Mucosa of rectum (tissue), 2 donors: ENCODE results near the gene TNFAIP2.
"Not testable (repeated sequence)": the region's sequence is repeated elsewhere in the genome, so short reads cannot be mapped to it uniquely, and the experiment has no call there.

Source experiments
- H3K27ac ChIP-seq, 2 donors: one replicate each; pipeline ENCODE4 v1.7.0; 2013; ENCODE audit warnings: inconsistent platforms in 2 of 2, low read depth in 2 of 2, low read length in 2 of 2
- H3K27me3 ChIP-seq, 2 donors: one replicate each; pipeline ENCODE4 v1.7.0; 2013; ENCODE audit warnings: low read length in 2 of 2; ENCODE audit not compliant: control insufficient read depth in 2 of 2, insufficient read depth in 2 of 2
- H3K36me3 ChIP-seq, 2 donors: one replicate each; pipeline ENCODE4 v1.7.0; 2013; ENCODE audit warnings: low read length in 2 of 2; ENCODE audit not compliant: control insufficient read depth in 2 of 2, insufficient read depth in 2 of 2
- H3K4me1 ChIP-seq, 2 donors: one replicate each; pipeline ENCODE4 v1.7.0; 2013; ENCODE audit warnings: low read length in 2 of 2, mild to moderate bottlenecking in 1 of 2; ENCODE audit not compliant: control insufficient read depth in 2 of 2, insufficient read depth in 2 of 2
- H3K4me3 ChIP-seq, 2 donors: one replicate each; pipeline ENCODE4 v1.7.0; 2013; ENCODE audit warnings: low read length in 2 of 2
- H3K9ac ChIP-seq, 2 donors: one replicate each; pipeline ENCODE4 v1.7.0; 2013; ENCODE audit warnings: low read length in 2 of 2, low read depth in 1 of 2, mild to moderate bottlenecking in 1 of 2
- H3K9me3 ChIP-seq, 2 donors: one replicate each; pipeline ENCODE4 v1.7.0; 2013; ENCODE audit warnings: low read length in 2 of 2; ENCODE audit not compliant: control insufficient read depth in 2 of 2
- donor health status: healthy.
- donor health status: Normal muscosa, but diverticular disease.

TNFAIP2 gene

GRCh38 chr14:103115086-103115679, 8.1 kb upstream of the TNFAIP2 start:
- H3K36me3 ChIP-seq, H3K9me3 ChIP-seq, H3K27me3 ChIP-seq: not testable (repeated sequence)
- Histone ChIP-seq H3K9ac (peak overlapping the region in 1 of 2 donors; percentile 3), H3K4me1 (peaks cover 19 to 20% of the 10 kb centered on the region in 2 donors), H3K27ac (peak overlapping the region; percentile 57 to 63), H3K4me3 (peak overlapping the region in 1 of 2 donors; percentile 71)

- no peak overlapping the region for H3K27ac ChIP-seq
- H3K27me3 ChIP-seq: no peaks in the 10 kb centered on the region
- no peak overlapping the region for H3K9ac ChIP-seq
- no peak overlapping the region for H3K4me3 ChIP-seq
- H3K9me3 ChIP-seq: no peaks in the 10 kb centered on the region
- H3K4me1 ChIP-seq: peaks cover 18 to 22% of the 10 kb centered on the region in 2 donors
- no peaks in the 10 kb centered on the region for H3K36me3 ChIP-seq
Measured at GRCh38 chr14:103115845-103116572, 7.3 kb upstream of the TNFAIP2 start.

GRCh38 chr14:103116636-103117035, 6.6 kb upstream of the TNFAIP2 start:
- H3K9me3 ChIP-seq: no peaks in the 10 kb centered on the region
- H3K4me3 ChIP-seq: no peak overlapping the region
- H3K9ac ChIP-seq: no peak overlapping the region
- H3K27me3 ChIP-seq: no peaks in the 10 kb centered on the region
- H3K4me1 ChIP-seq: peaks cover 20% of the 10 kb centered on the region in 2 donors
- no peaks in the 10 kb centered on the region for H3K36me3 ChIP-seq
- no peak overlapping the region for H3K27ac ChIP-seq

GRCh38 chr14:103117499-103117898, 5.8 kb upstream of the TNFAIP2 start:
- not testable (repeated sequence) for H3K27ac ChIP-seq, H3K4me3 ChIP-seq, H3K27me3 ChIP-seq, H3K9me3 ChIP-seq, H3K36me3 ChIP-seq, H3K9ac ChIP-seq
- peaks cover 25% of the 10 kb centered on the region in 2 donors for H3K4me1 ChIP-seq

GRCh38 chr14:103118018-103118662, 5.1 kb upstream of the TNFAIP2 start:
- peaks cover 24 to 25% of the 10 kb centered on the region in 2 donors for H3K4me1 ChIP-seq

GRCh38 chr14:103118663-103119404, 4.4 kb upstream of the TNFAIP2 start:
- peaks cover 5 to 6% of the 10 kb centered on the region in 2 donors for H3K27me3 ChIP-seq
- no peak overlapping the region for H3K4me3 ChIP-seq
- no peak overlapping the region for H3K9ac ChIP-seq
- H3K9me3 ChIP-seq: no peaks in the 10 kb centered on the region
- peak overlapping the region; percentile 39 to 75 for H3K27ac ChIP-seq
- no peaks in the 10 kb centered on the region for H3K36me3 ChIP-seq
- peaks cover 25% of the 10 kb centered on the region in 2 donors for H3K4me1 ChIP-seq

More at GRCh38 chr14:103118018-103118662, 5.1 kb upstream of the TNFAIP2 start:
- H3K9ac ChIP-seq: peak overlapping the region in 1 of 2 donors; percentile 18
- H3K36me3 ChIP-seq: no peaks in the 10 kb centered on the region
- peak overlapping the region; percentile 39 to 75 for H3K27ac ChIP-seq
- no peak overlapping the region for H3K4me3 ChIP-seq
- peaks cover 3 to 5% of the 10 kb centered on the region in 2 donors for H3K27me3 ChIP-seq
- H3K9me3 ChIP-seq: no peaks in the 10 kb centered on the region

- H3K4me1 ChIP-seq: peaks cover 32% of the 10 kb centered on the region in 2 donors
- H3K36me3 ChIP-seq, H3K27ac ChIP-seq: not testable (repeated sequence)
Measured at GRCh38 chr14:103119527-103119926, 3.7 kb upstream of the TNFAIP2 start.

GRCh38 chr14:103121121-103121845, 2.0 kb upstream of the TNFAIP2 start:
- peaks cover 34 to 36% of the 10 kb centered on the region in 2 donors for H3K4me1 ChIP-seq
- H3K9me3 ChIP-seq: no peaks in the 10 kb centered on the region
- no peaks in the 10 kb centered on the region for H3K36me3 ChIP-seq
- peak overlapping the region in 1 of 2 donors; percentile 13 for H3K4me3 ChIP-seq
- peaks cover 12 to 19% of the 10 kb centered on the region in 2 donors for H3K27me3 ChIP-seq
- H3K27ac ChIP-seq: peak overlapping the region; percentile 67 to 88
- peak overlapping the region in 1 of 2 donors; percentile 5 for H3K9ac ChIP-seq

More at GRCh38 chr14:103119527-103119926, 3.7 kb upstream of the TNFAIP2 start:
- H3K27me3 ChIP-seq: peaks cover 12 to 13% of the 10 kb centered on the region in 2 donors
- not testable (repeated sequence) for H3K4me3 ChIP-seq, H3K9ac ChIP-seq, H3K9me3 ChIP-seq

GRCh38 chr14:103121846-103122584, 1.2 kb upstream of the TNFAIP2 start:
- Histone ChIP-seq H3K4me3 (peak overlapping the region; percentile 4 to 37), H3K9ac (peak overlapping the region; percentile 24 to 42)

More at GRCh38 chr14:103121846-103122584, 1.2 kb upstream of the TNFAIP2 start:
- H3K27me3 ChIP-seq: peaks cover 12 to 19% of the 10 kb centered on the region in 2 donors
- peak overlapping the region; percentile 67 to 88 for H3K27ac ChIP-seq
- H3K4me1 ChIP-seq: peaks cover 39 to 41% of the 10 kb centered on the region in 2 donors
- H3K36me3 ChIP-seq: no peaks in the 10 kb centered on the region
- no peaks in the 10 kb centered on the region for H3K9me3 ChIP-seq
